HG02938 (cell line): Measurements from ENCODE around the gene PDE10A.

Source experiments
- ATAC-seq: cut with Tn5 transposase; IDR thresholded peaks from one replicate; pipeline ENCODE4 v1.9.1; 2021; ENCODE audit warnings: mild to moderate bottlenecking, moderate library complexity; ENCODE audit not compliant: unreplicated experiment

PDE10A gene

DNA sequence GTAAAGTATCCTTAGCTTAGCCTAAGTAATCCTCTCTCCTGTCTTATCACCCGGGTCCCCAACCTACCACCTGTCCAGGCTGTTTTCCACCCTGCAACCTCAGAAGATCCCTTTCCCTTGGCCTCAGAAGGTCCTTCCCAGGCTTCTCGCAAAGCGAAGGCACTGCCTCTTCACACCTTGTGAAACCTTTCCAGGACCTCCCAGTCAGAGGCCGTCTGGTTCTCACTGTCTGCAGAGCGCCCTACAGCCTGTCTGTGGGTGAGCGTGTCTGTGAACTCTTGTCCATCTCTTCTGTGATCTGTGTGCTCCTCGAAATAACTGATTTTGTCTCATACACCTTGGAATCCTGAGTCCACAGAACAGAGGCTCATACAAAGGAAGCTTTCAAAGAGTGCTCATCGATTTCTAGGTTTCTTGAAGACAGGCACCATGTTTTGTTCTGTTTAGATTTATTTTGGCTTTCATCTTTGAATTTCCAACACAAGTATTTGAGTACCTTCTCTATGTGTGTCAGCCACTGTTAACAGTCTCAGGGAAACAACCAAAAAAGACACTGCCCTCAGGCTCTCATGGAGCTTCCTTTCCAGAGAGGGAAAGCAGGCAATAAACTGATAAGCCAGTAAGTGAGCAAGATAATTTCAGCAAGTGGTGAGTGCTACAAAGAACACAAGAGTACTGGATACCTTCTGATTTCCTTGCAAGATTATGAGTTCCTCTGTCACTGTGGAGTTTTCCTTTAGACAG, 6.3 kb downstream of the PDE10A start:
- ATAC-seq: no peak

GRCh38 chr6:165655191-165655590, 7.8 kb downstream of the PDE10A start:
- ATAC-seq: no peak

- ATAC-seq: no peak
Observed at GRCh38 chr6:165654144-165654543, 8.9 kb downstream of the PDE10A start.

DNA sequence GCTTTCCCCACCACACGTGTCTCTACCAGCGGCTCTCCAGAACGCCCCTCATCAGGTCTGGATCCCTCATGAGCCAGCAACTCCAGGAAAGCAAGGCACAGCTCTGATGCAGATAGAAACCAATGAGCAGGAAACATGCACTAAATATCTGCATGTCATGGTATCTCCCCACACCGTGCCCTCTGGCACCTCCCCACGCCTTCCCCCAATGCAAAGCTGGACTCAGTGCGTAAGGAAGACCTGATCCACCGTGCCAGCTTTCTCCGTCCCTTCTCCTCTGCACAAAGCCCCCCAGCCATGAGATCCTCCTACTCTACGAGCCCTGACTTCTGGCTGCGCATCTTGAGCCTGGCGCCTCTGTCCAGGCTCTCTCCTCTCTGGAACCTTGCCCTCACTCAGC, 9.4 kb downstream of the PDE10A start:
- no peak for ATAC-seq

DNA sequence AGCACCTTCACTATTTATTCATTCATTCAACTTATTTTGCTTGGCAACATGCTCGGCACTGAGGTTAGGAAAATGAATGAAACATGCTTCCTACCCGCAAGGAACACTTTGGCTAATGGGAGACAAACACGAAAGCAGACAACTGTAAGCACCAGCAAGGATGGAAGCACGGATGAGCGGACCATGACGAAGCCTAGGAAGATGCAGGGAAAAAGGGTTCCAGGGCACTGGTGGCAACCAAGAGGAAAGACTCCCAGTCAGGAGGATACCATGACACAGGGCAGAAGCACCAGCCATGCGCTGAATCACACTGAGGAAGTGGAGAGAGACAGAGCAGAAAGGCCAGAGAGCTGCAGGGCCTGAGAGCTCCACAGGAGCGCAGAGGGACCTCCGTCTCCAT, 9.8 kb downstream of the PDE10A start:
- ATAC-seq: no peak

DNA sequence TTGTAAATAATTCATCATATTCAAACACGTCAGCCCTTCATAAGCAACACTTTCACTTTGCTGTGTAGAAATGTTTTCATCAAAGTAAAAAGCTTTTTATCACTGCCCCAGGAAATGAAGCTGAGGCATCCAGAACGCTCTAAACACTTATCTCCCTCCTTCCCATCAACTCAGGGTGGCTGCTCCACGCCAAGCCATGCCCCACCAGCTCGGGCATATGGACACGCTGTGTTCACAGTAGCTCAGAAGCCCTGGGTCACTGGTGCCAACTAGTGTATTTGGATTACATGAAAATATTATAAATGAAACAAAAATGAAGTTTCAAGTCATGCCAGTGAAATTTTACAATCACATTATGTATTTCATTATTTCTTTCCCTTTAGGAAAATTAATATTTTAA, 10.3 kb downstream of the PDE10A start:
- no peak for ATAC-seq

- ATAC-seq: no peak
Observed at GRCh38 chr6:165649166-165650137, 13.6 kb downstream of the PDE10A start.

- no peak for ATAC-seq
Observed at GRCh38 chr6:165647041-165647440, 16.0 kb downstream of the PDE10A start.

DNA sequence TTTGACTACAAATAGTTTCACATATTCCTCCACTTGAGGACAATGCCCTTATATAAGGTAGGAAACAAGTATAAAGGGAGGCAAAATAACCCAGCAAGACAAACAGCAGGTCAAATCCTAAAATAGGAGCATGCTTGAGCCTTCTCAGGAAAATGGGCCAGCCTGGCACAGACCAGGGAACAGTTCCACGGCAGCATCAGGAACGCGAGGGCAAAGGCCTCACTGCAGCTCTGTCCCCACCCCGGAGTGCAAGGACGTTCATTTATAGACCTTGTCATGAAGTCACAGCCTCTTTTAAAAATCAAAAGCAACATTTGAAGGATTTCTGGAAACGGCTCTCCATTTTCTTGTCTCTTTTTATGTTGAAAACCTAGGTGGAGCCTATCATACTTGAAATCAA, 17.1 kb downstream of the PDE10A start:
- no peak for ATAC-seq

DNA sequence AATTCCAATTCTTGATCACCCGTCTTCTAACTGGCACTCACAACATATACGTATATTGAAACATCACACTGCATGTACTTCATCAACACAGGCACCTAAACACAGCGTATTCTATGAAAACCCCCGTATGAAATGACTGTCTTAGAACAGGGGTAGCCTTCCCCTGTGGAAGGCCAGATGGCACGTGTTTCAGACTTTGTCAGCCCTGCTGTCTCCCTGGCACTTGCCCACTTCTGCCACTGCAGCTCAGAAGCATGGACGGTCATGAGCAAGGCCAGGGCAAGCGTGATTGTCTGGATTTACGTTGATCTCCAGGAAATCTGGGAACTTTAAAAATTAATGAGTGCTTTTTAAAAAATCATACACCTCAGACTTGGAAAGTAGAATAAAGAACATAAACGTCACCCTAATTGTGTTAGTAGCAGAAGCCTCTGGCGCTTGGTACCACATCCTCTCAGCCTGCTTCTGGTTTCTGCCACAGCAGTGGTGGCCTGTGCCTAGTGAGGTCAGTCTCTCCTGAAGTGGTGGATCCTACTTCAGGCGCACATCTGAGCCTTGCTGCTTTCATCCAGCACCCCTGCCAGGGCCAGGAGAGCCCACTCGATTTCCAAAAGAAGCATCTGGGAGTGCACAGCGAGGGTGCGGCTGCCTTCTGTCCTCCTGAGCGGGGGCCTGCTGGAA, 18.3 kb downstream of the PDE10A start:
- ATAC-seq: no peak

DNA sequence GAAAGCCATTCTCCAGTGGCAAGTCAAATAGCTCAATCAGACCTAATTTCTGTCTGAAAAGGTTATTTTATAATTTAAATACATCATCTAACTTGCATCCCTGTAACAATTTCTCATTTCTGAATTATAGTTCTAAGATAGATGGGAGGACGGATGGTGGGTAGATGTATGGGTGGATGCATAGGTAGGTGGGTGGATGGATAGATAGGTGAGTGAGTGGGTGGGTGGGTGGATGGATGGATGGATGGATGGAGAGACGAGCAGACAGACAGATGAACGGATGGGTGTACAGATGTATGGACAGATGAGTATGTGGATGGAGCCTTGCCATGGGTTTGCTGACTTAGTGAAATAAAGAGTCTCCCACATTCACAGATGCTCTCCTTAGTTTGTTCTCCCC, 20.0 kb downstream of the PDE10A start:
- ATAC-seq: no peak

DNA sequence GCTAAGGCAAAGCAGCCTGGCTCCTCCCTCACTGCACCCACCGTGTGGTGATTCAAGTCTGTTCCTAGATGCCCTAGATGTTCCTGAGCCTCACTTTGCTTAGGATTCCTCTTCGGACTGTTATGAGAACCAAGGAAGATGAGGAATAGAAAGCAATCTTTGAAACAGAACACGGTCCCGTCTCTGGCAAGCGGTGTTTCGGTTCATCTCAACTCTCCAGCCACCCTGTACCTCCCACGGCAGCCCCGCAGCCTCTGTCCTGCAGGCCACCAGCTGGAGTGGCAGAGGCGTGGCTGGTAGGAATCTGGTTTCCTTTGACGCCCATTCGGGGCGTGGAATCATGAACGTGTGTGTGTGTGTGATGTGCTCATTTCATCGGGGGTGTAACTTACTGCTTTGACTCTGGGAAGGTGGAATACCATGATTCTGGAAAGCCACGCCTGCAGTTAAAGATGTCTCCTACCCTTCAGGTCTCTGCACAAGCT, 21.3 kb downstream of the PDE10A start:
- ATAC-seq: no peak

DNA sequence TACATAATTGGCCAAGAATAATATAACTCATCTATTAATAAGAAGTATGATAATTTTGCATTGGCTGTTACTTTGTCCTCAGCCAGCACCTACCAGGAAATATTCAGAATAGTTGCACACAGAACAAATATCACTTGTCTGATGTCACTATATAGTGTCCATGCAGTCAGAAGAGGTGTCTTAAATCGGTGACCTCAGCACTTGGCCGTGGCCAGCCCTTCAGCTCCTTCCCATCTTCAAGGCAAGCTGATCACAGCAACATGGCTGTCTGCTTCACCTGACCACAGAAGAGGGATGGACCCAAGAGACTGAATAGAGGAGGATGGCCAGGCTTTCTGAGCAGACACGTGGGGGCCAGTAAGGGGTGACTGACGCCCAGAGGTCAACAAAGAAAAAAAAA, 22.2 kb downstream of the PDE10A start:
- ATAC-seq: no peak

GRCh38 chr6:165638530-165638929, 24.5 kb downstream of the PDE10A start:
- ATAC-seq: no peak

- ATAC-seq: no peak
Observed at GRCh38 chr6:165637586-165637985, 25.5 kb downstream of the PDE10A start.

DNA sequence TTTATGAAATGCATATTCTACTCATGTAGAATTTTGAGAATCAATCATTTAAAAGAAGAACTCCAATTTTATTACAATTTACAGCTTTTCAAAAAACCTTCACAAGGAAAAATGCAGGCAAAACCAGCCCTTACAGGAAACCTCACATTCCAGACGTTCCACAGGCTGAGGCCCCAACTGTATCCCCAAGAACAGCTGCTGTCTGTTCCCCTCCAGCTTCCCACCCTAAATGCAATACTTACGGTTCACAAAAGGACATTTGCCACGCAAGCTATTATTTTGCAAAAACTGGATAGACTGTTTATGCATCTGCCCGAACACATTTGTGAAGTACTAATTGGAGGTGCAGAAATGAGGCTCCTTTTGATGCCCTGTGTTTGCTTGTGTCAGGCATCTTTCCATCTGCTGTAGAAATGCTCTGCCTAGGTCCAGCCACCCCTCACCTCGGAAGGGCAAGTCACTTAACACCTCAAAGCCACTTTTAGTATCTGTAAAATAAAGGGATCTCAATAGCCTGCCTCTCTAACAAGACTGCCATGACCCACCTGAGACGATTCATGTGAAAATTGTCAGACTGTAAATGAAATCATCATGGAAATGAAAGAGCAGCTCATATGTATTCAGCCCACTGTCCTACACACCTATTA, 26.5 kb downstream of the PDE10A start:
- no peak for ATAC-seq

DNA sequence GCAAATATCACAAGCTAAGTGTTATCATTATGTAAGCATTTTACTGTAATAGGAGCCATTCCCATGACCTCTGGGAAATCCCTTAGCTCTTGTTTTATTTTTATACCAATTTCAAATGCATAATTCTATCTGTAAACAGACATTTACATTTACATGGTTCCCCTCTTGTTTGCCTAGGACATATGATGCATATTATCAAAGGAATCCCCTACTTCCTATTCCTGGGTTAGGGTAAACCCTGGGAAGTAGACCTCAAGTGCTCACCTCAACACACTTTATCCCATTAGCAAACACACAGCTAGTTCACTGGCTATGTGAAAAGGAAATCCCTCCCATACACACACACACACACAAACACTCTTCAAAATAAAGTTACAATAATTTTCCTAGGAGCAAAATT, 27.1 kb downstream of the PDE10A start:
- no peak for ATAC-seq

GRCh38 chr6:165634101-165634880, 28.8 kb downstream of the PDE10A start:
- no peak for ATAC-seq

DNA sequence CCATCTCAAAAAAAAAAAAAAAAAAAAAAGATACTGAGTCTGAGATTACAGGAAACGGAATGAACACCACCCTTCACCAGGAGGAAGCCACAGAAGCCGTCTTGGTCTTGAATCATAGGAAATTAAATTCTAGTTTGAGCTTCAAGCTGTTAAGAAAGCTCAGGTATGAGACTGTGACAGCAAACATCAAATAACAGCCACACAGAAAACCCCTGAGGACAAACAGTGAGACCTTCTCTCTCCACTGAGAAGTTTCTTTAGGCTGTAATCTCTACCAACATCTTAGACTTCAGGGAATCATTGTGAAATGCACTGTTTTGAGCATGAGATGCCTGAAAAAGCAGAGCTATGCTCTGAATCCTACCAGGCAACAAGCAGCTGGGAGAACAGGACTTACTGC, 30.8 kb downstream of the PDE10A start:
- no peak for ATAC-seq

DNA sequence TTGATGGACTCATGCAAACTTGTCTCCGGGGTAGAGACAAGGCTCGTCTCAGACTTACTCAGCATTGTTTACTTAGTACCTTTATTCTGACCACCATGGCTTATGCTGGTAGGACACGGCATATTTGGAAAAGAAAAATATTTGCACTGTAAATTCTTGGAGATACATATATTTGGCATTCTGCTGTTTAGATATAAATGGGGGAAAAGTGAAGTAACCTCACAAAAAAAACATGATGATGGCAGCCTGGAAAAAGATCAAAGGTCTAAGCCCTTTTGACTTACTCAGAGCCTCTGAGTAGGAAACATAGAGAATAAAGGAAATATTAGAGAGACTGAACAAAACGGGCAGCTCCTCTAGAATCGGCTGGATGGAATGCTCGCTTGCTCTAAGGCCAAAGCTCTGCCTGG, 32.5 kb downstream of the PDE10A start:
- ATAC-seq: no peak
